ENCODE measurements around the gene AJAP1.

AJAP1 gene

GRCh38 chr1:4621646-4622045 is 32.8 kb upstream of the AJAP1 start:
- WGBS (ENCODE audit: extremely low coverage, insufficient coverage, low lambda C conversion rate), result no CpG with 5 or more reads among the region's 5 CpGs
- no peak overlapping the region for H4K8ac ChIP-seq (ENCODE audit: low read depth, low read length)
- no peak overlapping the region for H3K4ac ChIP-seq (ENCODE audit: low read depth, low read length)
- no peaks in the 10 kb centered on the region for H3K79me2 ChIP-seq (ENCODE audit: control insufficient read depth, insufficient read depth, low read length)
- no peak overlapping the region for H2AK5ac ChIP-seq (ENCODE audit: low read length)
- no peaks in the 10 kb centered on the region for H3K36me3 ChIP-seq (ENCODE audit: control insufficient read depth, insufficient read depth, low read length)
- H3K27ac ChIP-seq (ENCODE audit: low read depth, low read length), result no peak overlapping the region
- no peak overlapping the region for H3K4me2 ChIP-seq (ENCODE audit: low read length)
- no peak overlapping the region for H3K9ac ChIP-seq (ENCODE audit: low read length)
- no peak for DNase-seq
- peak overlapping the region; percentile 7 for H3K56ac ChIP-seq (ENCODE audit: low read length)
- no peak overlapping the region for H4K5ac ChIP-seq (ENCODE audit: low read length)
- H3K27me3 ChIP-seq (ENCODE audit: insufficient read depth, low read length, poor library complexity), result no peaks in the 10 kb centered on the region
- H2BK120ac ChIP-seq (ENCODE audit: low read depth, low read length), result no peak overlapping the region
- no peak overlapping the region for H3K23ac ChIP-seq (ENCODE audit: low read length)
- no peak overlapping the region for H2BK5ac ChIP-seq (ENCODE audit: low read length)
- H3K4me1 ChIP-seq (ENCODE audit: control insufficient read depth, low read depth, low read length), result no peaks in the 10 kb centered on the region
- no peak overlapping the region for H3K4me3 ChIP-seq (ENCODE audit: low read length)
- H2BK15ac ChIP-seq (replicated peaks; ENCODE audit: low read depth), result no peak overlapping the region
- no peaks in the 10 kb centered on the region for H3K79me1 ChIP-seq (ENCODE audit: low read length)
- H3K18ac ChIP-seq (ENCODE audit: low read length), result no peak overlapping the region

DNA sequence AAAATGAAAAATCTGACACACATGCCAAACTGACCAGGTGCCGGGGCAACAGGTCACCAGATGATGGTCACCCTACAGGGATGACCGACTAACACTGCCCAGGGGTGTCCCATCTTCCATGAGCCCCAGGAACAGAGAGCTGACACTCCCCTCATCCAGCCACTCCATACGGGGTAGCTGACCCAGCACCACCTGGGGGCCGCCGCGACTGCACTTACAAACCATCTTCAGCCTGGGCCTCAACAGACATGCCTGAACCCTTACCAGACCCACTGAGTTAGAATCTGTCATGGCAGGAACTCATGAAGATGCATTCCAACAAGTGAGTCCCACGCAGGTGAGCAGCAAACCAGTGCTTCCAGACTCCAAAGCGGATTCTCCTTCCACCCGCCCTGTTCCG is 31.6 kb upstream of the AJAP1 start:
- Histone ChIP-seq H2BK15ac (replicated peaks; ENCODE audit: low read depth) (no peak overlapping the region), H4K5ac (ENCODE audit: low read length) (no peak overlapping the region), H3K56ac (ENCODE audit: low read length) (no peak overlapping the region), H4K8ac (ENCODE audit: low read depth, low read length) (no peak overlapping the region), H3K27ac (ENCODE audit: low read depth, low read length) (no peak overlapping the region), H2BK5ac (ENCODE audit: low read length) (no peak overlapping the region), H3K4me2 (ENCODE audit: low read length) (no peak overlapping the region), H3K9ac (ENCODE audit: low read length) (no peak overlapping the region), H3K23ac (ENCODE audit: low read length) (no peak overlapping the region), H3K18ac (ENCODE audit: low read length) (no peak overlapping the region), H3K79me1 (ENCODE audit: low read length) (no peaks in the 10 kb centered on the region), H3K4ac (ENCODE audit: low read depth, low read length) (no peak overlapping the region), H2AK5ac (ENCODE audit: low read length) (no peak overlapping the region), H3K4me3 (ENCODE audit: low read length) (no peak overlapping the region), H3K27me3 (ENCODE audit: insufficient read depth, low read length, poor library complexity) (no peaks in the 10 kb centered on the region), H3K79me2 (ENCODE audit: control insufficient read depth, insufficient read depth, low read length) (no peaks in the 10 kb centered on the region), H3K36me3 (ENCODE audit: control insufficient read depth, insufficient read depth, low read length) (no peaks in the 10 kb centered on the region), H3K4me1 (ENCODE audit: control insufficient read depth, low read depth, low read length) (no peaks in the 10 kb centered on the region), H2BK120ac (ENCODE audit: low read depth, low read length) (no peak overlapping the region)
- no peak for DNase-seq
- no CpG with 5 or more reads among the region's 10 CpGs for WGBS (ENCODE audit: extremely low coverage, insufficient coverage, low lambda C conversion rate)

DNA sequence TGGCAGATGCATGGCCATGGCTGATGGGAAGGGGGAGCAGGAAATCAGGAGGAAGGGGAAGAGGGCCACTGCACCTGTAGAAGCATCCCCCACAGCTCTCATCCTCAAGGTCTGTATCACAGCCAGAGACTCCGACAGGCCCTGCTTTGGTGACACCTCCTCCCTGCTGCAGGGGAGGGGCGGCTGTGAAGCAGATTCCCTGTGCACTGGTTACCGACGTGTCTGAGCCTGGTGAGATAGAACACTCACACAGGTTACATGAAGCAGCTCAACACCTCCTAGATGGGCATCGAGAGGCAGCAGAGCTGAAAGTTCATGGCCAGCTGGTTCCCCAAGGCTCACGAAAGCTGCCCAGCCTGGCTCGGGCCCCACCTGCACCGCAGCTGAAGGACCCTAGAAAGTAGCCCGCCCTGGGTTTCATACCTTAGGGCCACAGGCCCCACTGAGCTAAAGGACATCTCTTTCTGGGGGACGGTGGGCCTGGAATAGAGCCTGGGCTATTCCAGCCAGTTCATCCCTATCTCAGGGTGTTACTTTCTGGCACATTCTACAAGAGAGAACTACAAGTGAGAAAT is 30.2 kb upstream of the AJAP1 start:
- H3K23ac ChIP-seq (ENCODE audit: low read length), result no peak overlapping the region

DNA sequence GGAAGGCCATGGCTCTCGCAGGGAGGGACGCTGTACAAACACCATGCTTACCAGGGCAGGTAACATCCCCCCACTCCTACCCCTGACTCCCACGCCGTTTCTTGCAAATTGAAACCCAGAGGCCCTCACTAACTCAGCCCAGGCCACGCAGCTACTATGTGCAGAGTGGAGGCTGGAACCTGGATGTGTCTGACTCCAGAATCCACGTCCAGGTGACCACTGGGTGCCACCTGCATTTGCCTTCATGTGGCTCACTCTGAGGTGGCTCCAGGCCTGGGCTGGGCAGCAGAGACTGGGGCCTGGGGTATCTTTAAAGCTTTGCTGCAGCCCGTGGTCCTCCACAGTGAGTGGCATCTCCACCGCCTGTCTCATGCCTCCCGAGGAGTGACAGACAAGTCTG is 29.6 kb upstream of the AJAP1 start:
- Histone ChIP-seq H4K5ac (ENCODE audit: low read length) (no peak overlapping the region), H3K27ac (ENCODE audit: low read depth, low read length) (no peak overlapping the region), H3K79me2 (ENCODE audit: control insufficient read depth, insufficient read depth, low read length) (no peaks in the 10 kb centered on the region), H3K79me1 (ENCODE audit: low read length) (no peaks in the 10 kb centered on the region), H2BK5ac (ENCODE audit: low read length) (no peak overlapping the region), H2BK120ac (ENCODE audit: low read depth, low read length) (no peak overlapping the region), H3K36me3 (ENCODE audit: control insufficient read depth, insufficient read depth, low read length) (no peaks in the 10 kb centered on the region), H3K18ac (ENCODE audit: low read length) (no peak overlapping the region), H3K4me1 (ENCODE audit: control insufficient read depth, low read depth, low read length) (no peaks in the 10 kb centered on the region), H2BK15ac (replicated peaks; ENCODE audit: low read depth) (no peak overlapping the region), H3K4me2 (ENCODE audit: low read length) (no peak overlapping the region), H4K8ac (ENCODE audit: low read depth, low read length) (no peak overlapping the region), H3K9ac (ENCODE audit: low read length) (no peak overlapping the region), H3K23ac (ENCODE audit: low read length) (no peak overlapping the region), H3K27me3 (ENCODE audit: insufficient read depth, low read length, poor library complexity) (no peaks in the 10 kb centered on the region), H3K4me3 (ENCODE audit: low read length) (no peak overlapping the region), H3K4ac (ENCODE audit: low read depth, low read length) (no peak overlapping the region), H2AK5ac (ENCODE audit: low read length) (no peak overlapping the region), H3K56ac (ENCODE audit: low read length) (no peak overlapping the region)
- DNase-seq, result no peak
- no CpG with 5 or more reads among the region's 9 CpGs for WGBS (ENCODE audit: extremely low coverage, insufficient coverage, low lambda C conversion rate)

More for the DNA sequence above, 30.2 kb upstream of the AJAP1 start:
- no peaks in the 10 kb centered on the region for H3K4me1 ChIP-seq (ENCODE audit: control insufficient read depth, low read depth, low read length)
- no peak overlapping the region for H2BK15ac ChIP-seq (replicated peaks; ENCODE audit: low read depth)
- H2BK120ac ChIP-seq (ENCODE audit: low read depth, low read length), result no peak overlapping the region
- H3K4me3 ChIP-seq (ENCODE audit: low read length), result no peak overlapping the region
- H3K36me3 ChIP-seq (ENCODE audit: control insufficient read depth, insufficient read depth, low read length), result no peaks in the 10 kb centered on the region
- H3K79me2 ChIP-seq (ENCODE audit: control insufficient read depth, insufficient read depth, low read length), result no peaks in the 10 kb centered on the region
- DNase-seq, result no peak
- H3K27me3 ChIP-seq (ENCODE audit: insufficient read depth, low read length, poor library complexity), result no peaks in the 10 kb centered on the region
- H3K56ac ChIP-seq (ENCODE audit: low read length), result no peak overlapping the region
- no peak overlapping the region for H2AK5ac ChIP-seq (ENCODE audit: low read length)
- no peaks in the 10 kb centered on the region for H3K79me1 ChIP-seq (ENCODE audit: low read length)
- no CpG with 5 or more reads among the region's 10 CpGs for WGBS (ENCODE audit: extremely low coverage, insufficient coverage, low lambda C conversion rate)
- H4K5ac ChIP-seq (ENCODE audit: low read length), result no peak overlapping the region
- no peak overlapping the region for H2BK5ac ChIP-seq (ENCODE audit: low read length)
- H3K9ac ChIP-seq (ENCODE audit: low read length), result no peak overlapping the region
- H3K18ac ChIP-seq (ENCODE audit: low read length), result no peak overlapping the region
- no peak overlapping the region for H4K8ac ChIP-seq (ENCODE audit: low read depth, low read length)
- no peak overlapping the region for H3K27ac ChIP-seq (ENCODE audit: low read depth, low read length)
- no peak overlapping the region for H3K4ac ChIP-seq (ENCODE audit: low read depth, low read length)
- H3K4me2 ChIP-seq (ENCODE audit: low read length), result no peak overlapping the region

- Histone ChIP-seq H4K5ac (ENCODE audit: low read length) (no peak overlapping the region), H3K36me3 (ENCODE audit: control insufficient read depth, insufficient read depth, low read length) (no peaks in the 10 kb centered on the region), H2BK15ac (replicated peaks; ENCODE audit: low read depth) (no peak overlapping the region), H4K8ac (ENCODE audit: low read depth, low read length) (no peak overlapping the region), H3K4ac (ENCODE audit: low read depth, low read length) (no peak overlapping the region), H3K79me2 (ENCODE audit: control insufficient read depth, insufficient read depth, low read length) (no peaks in the 10 kb centered on the region), H3K27ac (ENCODE audit: low read depth, low read length) (no peak overlapping the region), H3K56ac (ENCODE audit: low read length) (no peak overlapping the region), H2BK5ac (ENCODE audit: low read length) (no peak overlapping the region), H3K9ac (ENCODE audit: low read length) (no peak overlapping the region), H3K4me3 (ENCODE audit: low read length) (no peak overlapping the region), H3K23ac (ENCODE audit: low read length) (no peak overlapping the region), H2AK5ac (ENCODE audit: low read length) (no peak overlapping the region), H3K4me2 (ENCODE audit: low read length) (no peak overlapping the region), H3K18ac (ENCODE audit: low read length) (no peak overlapping the region), H3K4me1 (ENCODE audit: control insufficient read depth, low read depth, low read length) (no peaks in the 10 kb centered on the region), H3K79me1 (ENCODE audit: low read length) (no peaks in the 10 kb centered on the region), H3K27me3 (ENCODE audit: insufficient read depth, low read length, poor library complexity) (no peaks in the 10 kb centered on the region), H2BK120ac (ENCODE audit: low read depth, low read length) (no peak overlapping the region)
- no peak for DNase-seq
- WGBS (ENCODE audit: extremely low coverage, insufficient coverage, low lambda C conversion rate), result no CpG with 5 or more reads among the region's 13 CpGs
Observed at GRCh38 chr1:4626061-4626460, 28.3 kb upstream of the AJAP1 start.
